Endothelial cell (in vitro differentiated cells): ENCODE results near the gene PACS1. TPM values are rescaled to one million over a fixed set of nuclear protein-coding genes. Genes with fewer than 3 reads are reported as not detected.
A peak's percentile ranks its signal among the peaks of the same experiment; 100 is the strongest.

Experiments
- DNase-seq: peaks from one replicate; pipeline ENCODE4 v3.0.0; 2021; ENCODE audit warnings: low spot score
- H3K27ac Mint-ChIP-seq: one replicate; pipeline ENCODE4 v1.8.0; 2021; ENCODE audit warnings: mixed read lengths, inconsistent platforms; ENCODE audit not compliant: unreplicated experiment
- H3K27me3 Mint-ChIP-seq: one replicate; pipeline ENCODE4 v1.8.0; 2021; ENCODE audit warnings: mild to moderate bottlenecking, moderate library complexity, mixed read lengths, inconsistent platforms; ENCODE audit not compliant: unreplicated experiment
- H3K36me3 Mint-ChIP-seq: one replicate; pipeline ENCODE4 v1.8.0; 2021; ENCODE audit warnings: mild to moderate bottlenecking, low read depth, mixed read lengths, inconsistent platforms; ENCODE audit not compliant: unreplicated experiment
- H3K4me1 Mint-ChIP-seq: one replicate; pipeline ENCODE4 v1.8.0; 2021; ENCODE audit warnings: mild to moderate bottlenecking, mixed read lengths, inconsistent platforms; ENCODE audit not compliant: unreplicated experiment
- H3K4me3 Mint-ChIP-seq: one replicate; pipeline ENCODE4 v1.8.0; 2021; ENCODE audit warnings: mild to moderate bottlenecking, mixed read lengths, inconsistent platforms; ENCODE audit not compliant: unreplicated experiment
- H3K9me3 Mint-ChIP-seq: one replicate; pipeline ENCODE4 v1.8.0; 2021; ENCODE audit warnings: mixed read lengths, inconsistent platforms; ENCODE audit not compliant: unreplicated experiment
- CTCF ChIP-seq: fragments of 200-600 bp; sonication (generic); IDR thresholded peaks from one replicate; pipeline ENCODE4 v1.5.0; 2021; ENCODE audit warnings: antibody characterized with exemption; ENCODE audit not compliant: unreplicated experiment
- total RNA-seq: library from RNA; stranded (reverse); fragmentation: NEBNext Ultra II Directional; extraction: Animal tissue kit (Norgen Biotek cat#: 25700); gene quantifications from one replicate; pipeline ENCODE4 v1.2.1, GENCODE V29; 2021; ENCODE audit not compliant: unreplicated experiment

Gene PACS1
- total RNA-seq, 1 donor from 2014 or later, result 114 TPM

GRCh38 chr11:66286699-66287098, 216.6 kb downstream of the PACS1 start:
- no peaks in the 10 kb centered on the region for H3K9me3 Mint-ChIP-seq

GRCh38 chr11:66287211-66287888, 217.3 kb downstream of the PACS1 start:
- Mint-ChIP-seq H3K27me3 (peaks cover 17% of the 10 kb centered on the region), H3K4me3 (peak overlapping the region; percentile 67), H3K9me3 (no peaks in the 10 kb centered on the region), H3K4me1 (peaks cover 18% of the 10 kb centered on the region), H3K27ac (no peak overlapping the region), H3K36me3 (no peaks in the 10 kb centered on the region)
- TF ChIP-seq CTCF, result no peak
- no peak for DNase-seq

More at GRCh38 chr11:66286699-66287098, 216.6 kb downstream of the PACS1 start:
- no peak for TF ChIP-seq CTCF
- Mint-ChIP-seq H3K4me3 (no peak overlapping the region), H3K27ac (no peak overlapping the region), H3K4me1 (peaks cover 18% of the 10 kb centered on the region), H3K27me3 (peaks cover 17% of the 10 kb centered on the region), H3K36me3 (peaks cover under 1% of the 10 kb centered on the region)
- DNase-seq, result no peak

- no peak for DNase-seq
- Mint-ChIP-seq H3K9me3 (no peaks in the 10 kb centered on the region), H3K4me3 (peak overlapping the region; percentile 96), H3K36me3 (peaks cover 4% of the 10 kb centered on the region), H3K4me1 (peaks cover 18% of the 10 kb centered on the region), H3K27ac (peak overlapping the region; percentile 92), H3K27me3 (peaks cover 21% of the 10 kb centered on the region)
- no peak for TF ChIP-seq CTCF
These were observed 218.0 kb downstream of the PACS1 start for GRCh38 chr11:66287889-66288670.

GRCh38 chr11:66288671-66289547, 218.8 kb downstream of the PACS1 start, which contains the start of gene YIF1A:
YIF1A (minus strand) TSS chr11:66289143; CDS start chr11:66288985, 158 bp downstream.
- Mint-ChIP-seq H3K27ac (peak within 1 kb of the TSS; percentile 92), H3K4me3 (peak within 1 kb of the TSS; percentile 96), H3K4me1 (peaks cover 18% of the 10 kb centered on the region), H3K9me3 (no peaks in the 10 kb centered on the region), H3K27me3 (peaks cover 24% of the 10 kb centered on the region), H3K36me3 (peaks cover 4% of the 10 kb centered on the region)
- TF ChIP-seq CTCF, result no peak
- peak; percentile 97 for DNase-seq
